KMS-11 (cell line): ENCODE results near the gene FGF11.

Source experiments
- H2AFZ ChIP-seq: fragments of 200-600 bp; sonication (generic); 2 replicates; pipeline ENCODE4 v1.6.1; 2016; ENCODE audit warnings: antibody characterized with exemption, mixed run types, low read depth
- H3K27ac ChIP-seq: fragments of 200-600 bp; sonication (generic); 2 replicates; pipeline ENCODE4 v1.6.1; 2016; ENCODE audit warnings: mild to moderate bottlenecking, mixed run types
- H3K27me3 ChIP-seq: fragments of 200-600 bp; sonication (generic); 2 replicates; pipeline ENCODE4 v1.6.1; 2017; ENCODE audit warnings: mild to moderate bottlenecking, low read depth, mixed run types, moderate library complexity; ENCODE audit not compliant: insufficient read depth
- H3K36me3 ChIP-seq: fragments of 200-600 bp; sonication (generic); 2 replicates; pipeline ENCODE4 v1.6.1; 2017; ENCODE audit warnings: mild to moderate bottlenecking, mixed run types; ENCODE audit not compliant: insufficient read depth
- H3K4me1 ChIP-seq: fragments of 200-600 bp; sonication (generic); 2 replicates; pipeline ENCODE4 v1.6.1; 2016; ENCODE audit warnings: mild to moderate bottlenecking, low read depth, mixed run types; ENCODE audit not compliant: poor library complexity, severe bottlenecking
- H3K4me2 ChIP-seq: fragments of 200-600 bp; sonication (generic); 2 replicates; pipeline ENCODE4 v1.7.0; 2016; ENCODE audit warnings: mild to moderate bottlenecking, mixed run types
- H3K4me3 ChIP-seq: fragments of 200-600 bp; sonication (generic); IDR thresholded peaks from 2 replicates; pipeline ENCODE4 v1.6.1; 2017; ENCODE audit warnings: low read depth, low read length, mixed read lengths; ENCODE audit not compliant: insufficient read depth
- H3K79me2 ChIP-seq: fragments of 200-600 bp; sonication (generic); 2 replicates; pipeline ENCODE4 v1.6.1; 2016; ENCODE audit warnings: low read depth, mixed run types; ENCODE audit not compliant: insufficient read depth
- H3K9ac ChIP-seq: fragments of 200-600 bp; sonication (generic); 2 replicates; pipeline ENCODE4 v1.6.1; 2016; ENCODE audit warnings: mild to moderate bottlenecking, mixed run types
- H4K20me1 ChIP-seq: fragments of 200-600 bp; sonication (generic); 2 replicates; pipeline ENCODE4 v1.6.1; 2016; ENCODE audit warnings: mild to moderate bottlenecking, mixed run types; ENCODE audit not compliant: insufficient read depth
- CTCF ChIP-seq: fragments of 200-600 bp; sonication (generic); conservative IDR thresholded peaks from 2 replicates; pipeline ENCODE4 v1.6.1; 2017; ENCODE audit warnings: low read depth, mild to moderate bottlenecking, antibody characterized with exemption, low read length, moderate library complexity, mixed read lengths

Gene FGF11

GRCh38 chr17:7440834-7441195 is 1.5 kb downstream of the FGF11 start:
- Histone ChIP-seq H3K4me2 (no peak overlapping the region), H3K79me2 (no peaks in the 10 kb centered on the region), H3K27me3 (no peaks in the 10 kb centered on the region), H3K9ac (no peak overlapping the region), H3K4me3 (no peak overlapping the region), H2AFZ (no peak overlapping the region), H3K36me3 (no peaks in the 10 kb centered on the region), H3K4me1 (no peaks in the 10 kb centered on the region), H3K27ac (no peak overlapping the region), H4K20me1 (no peaks in the 10 kb centered on the region)
- no peak for TF ChIP-seq CTCF

- H3K4me1 ChIP-seq, result no peaks in the 10 kb centered on the region
- no peaks in the 10 kb centered on the region for H3K27me3 ChIP-seq
- H3K4me2 ChIP-seq, result no peak overlapping the region
- H3K9ac ChIP-seq, result no peak overlapping the region
- H4K20me1 ChIP-seq, result no peaks in the 10 kb centered on the region
- no peak for TF ChIP-seq CTCF
- no peaks in the 10 kb centered on the region for H3K79me2 ChIP-seq
- H3K4me3 ChIP-seq, result no peak overlapping the region
- no peaks in the 10 kb centered on the region for H3K36me3 ChIP-seq
- H2AFZ ChIP-seq, result no peak overlapping the region
- no peak overlapping the region for H3K27ac ChIP-seq
Observed at GRCh38 chr17:7441266-7441665, 2.0 kb downstream of the FGF11 start.

- no peak overlapping the region for H3K4me3 ChIP-seq
- no peaks in the 10 kb centered on the region for H3K4me1 ChIP-seq
- no peak overlapping the region for H3K27ac ChIP-seq
- H3K9ac ChIP-seq, result no peak overlapping the region
- no peaks in the 10 kb centered on the region for H4K20me1 ChIP-seq
- no peak overlapping the region for H3K4me2 ChIP-seq
- H3K36me3 ChIP-seq, result no peaks in the 10 kb centered on the region
- H3K79me2 ChIP-seq, result no peaks in the 10 kb centered on the region
- H3K27me3 ChIP-seq, result no peaks in the 10 kb centered on the region; the same call in 1 of the 2 replicates
- H2AFZ ChIP-seq, result no peak overlapping the region
- no peak for TF ChIP-seq CTCF
Observed at GRCh38 chr17:7442142-7442541, 2.8 kb downstream of the FGF11 start.

- Histone ChIP-seq H3K79me2 (no peaks in the 10 kb centered on the region), H2AFZ (no peak overlapping the region), H3K27ac (no peak overlapping the region), H3K4me2 (no peak overlapping the region), H3K4me1 (no peaks in the 10 kb centered on the region), H3K27me3 (no peaks in the 10 kb centered on the region; the same call in 1 of the 2 replicates), H3K4me3 (no peak overlapping the region), H3K9ac (no peak overlapping the region), H3K36me3 (no peaks in the 10 kb centered on the region), H4K20me1 (no peaks in the 10 kb centered on the region)
- no peak for TF ChIP-seq CTCF
Observed at GRCh38 chr17:7443499-7444485, 4.5 kb downstream of the FGF11 start.
